GM19463 (cell line): Measurements from ENCODE around the gene CLEC16A.

Experiments used
- ATAC-seq: cut with Tn5 transposase; IDR thresholded peaks from one replicate; pipeline ENCODE4 v1.9.1; 2021; ENCODE audit warnings: mild to moderate bottlenecking, moderate library complexity; ENCODE audit not compliant: unreplicated experiment

The CLEC16A gene

GRCh38 chr16:11147033-11147753 lies 202.8 kb downstream of the CLEC16A start:
- ATAC-seq, result no peak

GRCh38 chr16:11147754-11148444 lies 203.5 kb downstream of the CLEC16A start:
- no peak for ATAC-seq

GRCh38 chr16:11149011-11149616 lies 204.8 kb downstream of the CLEC16A start:
- no peak for ATAC-seq

- no peak for ATAC-seq
Observed at GRCh38 chr16:11150190-11150589, 205.8 kb downstream of the CLEC16A start.

GRCh38 chr16:11151156-11151884 lies 207.0 kb downstream of the CLEC16A start:
- no peak for ATAC-seq

- ATAC-seq, result no peak
Observed at GRCh38 chr16:11151885-11152629, 207.7 kb downstream of the CLEC16A start.

GRCh38 chr16:11152677-11153331 lies 208.4 kb downstream of the CLEC16A start:
- ATAC-seq, result no peak

- ATAC-seq, result no peak
Observed at GRCh38 chr16:11155284-11155806, 211.0 kb downstream of the CLEC16A start.

- ATAC-seq, result no peak
Observed at GRCh38 chr16:11156401-11156800, 212.0 kb downstream of the CLEC16A start.

GRCh38 chr16:11157143-11157542 lies 212.8 kb downstream of the CLEC16A start:
- no peak for ATAC-seq

- no peak for ATAC-seq
Observed at GRCh38 chr16:11158018-11158417, 213.7 kb downstream of the CLEC16A start.

GRCh38 chr16:11159282-11159681 lies 214.9 kb downstream of the CLEC16A start:
- ATAC-seq, result no peak

- ATAC-seq, result no peak
Observed at GRCh38 chr16:11160676-11161115, 216.3 kb downstream of the CLEC16A start.

GRCh38 chr16:11161439-11161838 lies 217.1 kb downstream of the CLEC16A start:
- no peak for ATAC-seq

- no peak for ATAC-seq
Observed at GRCh38 chr16:11161974-11162373, 217.6 kb downstream of the CLEC16A start.

GRCh38 chr16:11162586-11163268 lies 218.4 kb downstream of the CLEC16A start:
- ATAC-seq, result no peak

- ATAC-seq, result no peak
Observed at GRCh38 chr16:11163761-11164261, 219.4 kb downstream of the CLEC16A start.

- ATAC-seq, result no peak
Observed at GRCh38 chr16:11164482-11165270, 220.3 kb downstream of the CLEC16A start.
